SK-N-DZ (cell line): ENCODE measurements around the gene LRBA.

ENCODE experiments used
- DNase-seq: peaks from one replicate; pipeline ENCODE4 v3.0.0-alpha.2; 2015; ENCODE audit warnings: low spot score

LRBA gene

DNA sequence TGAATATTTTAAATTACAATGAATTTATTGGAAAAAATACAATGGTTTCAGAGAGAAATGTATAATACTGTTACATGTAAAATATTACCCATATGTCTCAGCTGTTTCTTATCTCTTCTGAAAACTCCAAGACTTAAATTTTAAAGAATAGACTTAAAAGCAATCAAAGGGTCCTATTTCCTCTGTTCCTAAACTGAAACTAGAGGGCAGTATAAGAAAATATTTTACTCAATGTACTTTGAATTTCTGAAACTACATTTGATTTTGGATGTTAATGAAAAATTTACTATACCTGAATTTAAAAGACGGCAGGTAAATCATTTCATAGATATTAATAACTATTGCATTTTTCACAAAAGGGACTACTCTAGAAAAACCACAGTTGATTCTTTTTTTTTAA is 200.2 kb downstream of the LRBA start:
- no peak for DNase-seq

- no peak for DNase-seq
Observed at GRCh38 chr4:150805183-150806025, 209.7 kb downstream of the LRBA start.

- DNase-seq, result no peak
Observed at GRCh38 chr4:150801833-150802232, 213.3 kb downstream of the LRBA start.

DNA sequence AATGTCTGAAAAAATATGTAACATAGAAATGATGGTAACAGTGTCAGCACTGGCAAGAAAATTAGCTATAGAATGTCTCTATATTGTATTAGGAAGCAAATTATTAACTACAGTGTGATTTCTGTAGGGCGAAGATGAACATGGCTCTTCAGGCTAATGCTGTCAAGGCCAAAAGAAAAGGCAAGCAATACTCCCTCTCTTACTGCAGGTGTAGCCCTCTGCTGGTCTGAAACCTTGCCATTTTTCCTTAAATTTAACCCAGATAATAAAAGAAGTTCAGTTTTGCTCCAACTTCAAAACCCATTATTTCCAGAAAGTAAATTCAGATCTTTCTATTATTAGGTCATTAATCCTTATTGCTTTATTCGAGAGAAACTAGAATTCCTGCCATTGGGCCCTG is 215.9 kb downstream of the LRBA start:
- DNase-seq, result no peak

DNA sequence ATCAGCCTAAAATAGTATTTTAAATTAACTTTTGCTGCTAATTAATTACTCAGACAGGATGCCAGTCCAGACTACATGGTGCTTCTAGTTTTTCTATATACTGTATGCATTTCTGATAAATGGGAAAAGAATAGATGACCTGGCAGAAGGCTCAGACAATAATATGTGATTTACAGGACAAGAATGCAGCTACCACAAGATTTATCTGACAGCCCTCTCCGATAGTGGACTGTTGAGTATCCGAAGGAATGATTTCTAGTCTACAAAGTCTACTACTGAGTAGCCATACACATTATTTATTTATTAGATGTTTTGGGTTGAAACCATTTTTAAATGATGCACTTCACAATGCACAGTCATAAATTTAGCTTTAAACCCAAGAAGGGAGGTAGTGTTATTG is 220.4 kb downstream of the LRBA start:
- DNase-seq, result no peak

DNA sequence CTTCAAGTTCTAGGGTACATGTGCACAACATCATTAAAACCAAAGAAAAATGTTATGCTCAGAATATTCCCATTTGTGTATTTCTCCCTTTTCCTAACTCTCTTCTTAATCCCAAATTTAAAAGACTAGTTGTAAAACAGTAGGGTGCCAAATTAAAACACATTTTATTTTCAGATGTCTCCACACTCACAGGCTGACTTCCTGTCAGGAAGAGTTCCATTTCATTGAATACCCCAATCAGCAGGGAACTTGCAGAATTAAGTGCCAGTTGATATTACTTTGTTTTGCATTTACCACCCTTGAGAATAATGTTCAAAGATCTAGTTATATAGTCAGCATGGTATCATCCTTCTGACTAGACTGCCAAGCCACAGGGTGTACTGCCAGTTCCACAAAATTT is 225.2 kb downstream of the LRBA start:
- no peak for DNase-seq

DNA sequence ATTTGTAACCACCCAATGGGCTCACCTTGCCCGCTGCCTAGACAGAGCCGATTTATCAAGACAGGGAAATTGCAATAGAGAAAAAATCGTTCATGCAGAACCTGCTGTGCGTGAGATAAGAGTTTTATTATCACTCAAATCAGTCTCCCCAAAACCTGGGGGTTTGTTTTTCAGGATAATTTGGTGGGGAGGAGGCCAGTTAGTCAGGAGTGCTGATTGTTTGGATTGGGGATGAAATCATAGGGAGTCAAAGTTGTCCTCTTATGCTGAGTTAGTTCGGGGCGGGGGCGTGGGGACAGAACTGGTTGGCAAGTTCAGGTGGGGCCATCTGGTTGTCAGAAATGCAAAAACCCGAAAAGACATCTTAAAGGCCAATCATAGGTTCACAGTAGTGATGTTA is 230.1 kb downstream of the LRBA start:
- DNase-seq, result no peak

DNA sequence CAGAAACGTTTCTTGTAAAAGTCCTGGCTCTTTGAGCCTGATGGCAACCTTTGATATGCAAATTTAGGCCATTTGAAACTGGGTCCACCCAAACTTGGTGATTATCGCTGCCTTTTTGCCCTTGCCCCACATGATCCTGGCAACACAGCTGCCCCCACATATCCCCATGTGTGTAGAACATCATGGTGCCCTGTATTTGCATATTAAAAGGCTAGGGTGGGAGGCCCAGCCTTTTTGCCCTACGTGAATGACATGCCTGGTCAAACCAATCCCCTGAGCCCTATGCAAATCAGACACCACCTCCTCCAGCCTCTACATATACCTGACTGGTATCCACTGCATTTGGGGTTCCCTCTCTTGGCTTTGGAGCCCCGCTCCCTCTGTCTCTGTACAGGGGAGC is 230.8 kb downstream of the LRBA start:
- no peak for DNase-seq

DNA sequence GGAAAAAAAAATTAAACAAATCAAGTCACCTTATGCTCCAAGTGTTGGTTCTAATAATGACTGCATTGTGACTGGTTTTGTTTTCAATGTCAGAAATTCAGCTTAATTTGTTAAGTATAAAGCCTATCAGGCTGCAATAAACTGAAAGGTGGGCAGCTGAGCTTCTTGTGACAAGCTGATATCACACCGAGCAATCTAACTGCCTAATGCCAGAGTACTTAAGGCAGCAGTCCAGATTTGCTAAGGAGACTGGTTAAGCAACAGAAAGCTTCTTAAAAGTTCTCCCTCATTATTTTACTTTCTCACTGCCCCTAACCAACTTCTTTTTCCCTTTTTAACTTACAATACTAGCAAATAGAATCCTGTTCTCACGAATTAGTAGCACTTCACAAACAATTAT is 232.2 kb downstream of the LRBA start:
- DNase-seq, result peak; percentile 52

DNA sequence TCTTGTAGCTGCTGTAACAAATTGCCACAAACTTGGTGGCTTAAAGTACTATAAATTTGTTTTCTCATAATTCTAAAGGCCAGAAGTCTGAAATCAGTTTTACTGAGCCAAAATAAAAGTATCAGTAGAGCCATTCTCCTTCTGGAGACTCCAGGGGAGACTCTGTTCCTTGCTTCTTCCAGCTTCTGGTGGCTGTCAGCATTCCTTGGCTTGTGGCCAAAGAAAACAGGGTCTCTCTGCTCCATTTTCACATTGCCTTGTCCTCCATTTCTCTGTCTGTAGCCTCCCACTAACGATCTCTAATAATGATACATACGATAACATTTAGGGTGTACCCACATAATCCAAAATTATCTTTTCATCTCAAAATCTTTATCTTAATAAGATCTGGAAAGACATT is 232.8 kb downstream of the LRBA start:
- peak; percentile 78 for DNase-seq

DNA sequence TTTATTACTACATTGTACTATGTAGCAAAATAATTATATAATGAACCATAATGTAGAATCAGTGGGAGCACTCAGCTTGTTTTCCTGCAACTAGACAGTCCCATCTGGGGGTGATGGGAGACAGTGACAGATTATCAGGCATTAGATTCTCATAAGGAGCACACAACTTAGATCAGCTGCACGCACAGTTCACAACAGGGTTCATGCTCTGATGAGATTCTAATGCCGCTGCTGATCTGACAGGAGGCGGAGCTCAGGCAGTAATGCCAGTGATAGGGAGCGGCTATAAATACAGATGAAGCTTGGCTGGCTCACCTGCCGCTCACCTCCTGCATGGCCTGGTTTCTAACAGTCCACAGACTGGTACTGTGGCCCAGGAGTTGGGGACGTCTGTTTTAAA is 233.9 kb downstream of the LRBA start:
- peak; percentile 64 for DNase-seq

GRCh38 chr4:150779707-150780106 is 235.4 kb downstream of the LRBA start:
- no peak for DNase-seq

GRCh38 chr4:150773729-150774449 is 241.2 kb downstream of the LRBA start:
- no peak for DNase-seq

GRCh38 chr4:150773032-150773431 is 242.1 kb downstream of the LRBA start:
- peak; percentile 87 for DNase-seq

DNA sequence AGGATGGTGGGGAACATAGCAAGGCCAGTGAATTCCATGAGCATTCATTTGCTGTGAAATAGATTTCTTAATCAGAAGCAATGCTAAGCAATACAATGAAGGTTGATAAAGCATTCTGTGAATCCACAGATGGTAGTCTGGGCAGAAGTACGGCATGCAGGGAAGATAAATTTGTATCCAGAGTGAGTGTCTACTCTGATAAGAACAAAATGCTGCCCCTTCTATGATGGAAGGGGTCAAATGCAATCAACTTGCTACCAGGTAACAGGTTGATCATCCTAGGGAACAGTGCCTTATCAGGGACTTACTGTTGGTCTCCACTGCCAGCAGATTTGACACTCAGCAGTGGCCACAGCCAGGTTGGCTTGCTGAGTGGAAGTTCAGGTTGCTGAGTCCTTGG is 243.7 kb downstream of the LRBA start:
- DNase-seq, result no peak

DNA sequence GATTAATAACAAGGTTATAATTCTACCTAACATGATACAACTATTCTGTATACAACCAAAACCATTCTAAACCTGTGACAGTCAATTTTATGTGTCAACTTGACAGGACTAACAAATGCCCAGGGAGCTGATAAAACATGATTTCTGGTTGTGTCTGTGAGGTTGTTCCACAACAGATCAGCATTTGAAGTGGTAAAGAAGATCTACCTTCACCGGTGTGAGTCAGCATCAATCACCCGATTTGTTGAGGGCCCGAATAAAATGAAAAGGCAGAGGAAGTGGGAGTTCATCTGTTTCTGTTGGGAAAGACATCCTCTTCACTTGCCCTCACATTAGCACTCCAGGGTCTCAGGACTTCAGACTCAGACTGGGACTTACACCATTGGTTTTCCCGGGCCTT is 245.2 kb downstream of the LRBA start:
- no peak for DNase-seq

GRCh38 chr4:150769248-150769647 is 245.8 kb downstream of the LRBA start:
- no peak for DNase-seq

GRCh38 chr4:150768497-150768896 is 246.6 kb downstream of the LRBA start:
- DNase-seq, result no peak

GRCh38 chr4:150765216-150765615 is 249.9 kb downstream of the LRBA start:
- DNase-seq, result no peak

- peak; percentile 81 for DNase-seq
Observed at GRCh38 chr4:150751648-150752047, 263.4 kb downstream of the LRBA start.

GRCh38 chr4:150750824-150751223 is 264.3 kb downstream of the LRBA start:
- no peak for DNase-seq

DNA sequence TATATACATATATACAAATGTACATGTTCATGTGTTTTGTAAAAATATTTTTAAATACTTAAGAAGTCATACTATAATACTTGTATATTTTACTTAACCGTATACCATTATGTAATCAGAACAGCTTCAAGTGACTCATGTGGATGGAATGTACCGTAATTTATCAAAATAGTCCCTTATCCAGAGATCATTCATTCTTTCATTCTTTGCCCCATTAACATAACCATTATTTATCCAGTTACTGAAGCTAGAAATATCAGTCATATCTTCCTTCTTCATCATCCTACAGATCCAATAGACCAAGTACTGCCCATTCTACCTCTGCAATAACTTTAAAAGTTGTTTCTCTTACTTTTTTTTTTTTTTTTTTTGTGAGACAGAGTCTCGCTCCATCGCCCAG is 268.9 kb downstream of the LRBA start:
- DNase-seq, result no peak

DNA sequence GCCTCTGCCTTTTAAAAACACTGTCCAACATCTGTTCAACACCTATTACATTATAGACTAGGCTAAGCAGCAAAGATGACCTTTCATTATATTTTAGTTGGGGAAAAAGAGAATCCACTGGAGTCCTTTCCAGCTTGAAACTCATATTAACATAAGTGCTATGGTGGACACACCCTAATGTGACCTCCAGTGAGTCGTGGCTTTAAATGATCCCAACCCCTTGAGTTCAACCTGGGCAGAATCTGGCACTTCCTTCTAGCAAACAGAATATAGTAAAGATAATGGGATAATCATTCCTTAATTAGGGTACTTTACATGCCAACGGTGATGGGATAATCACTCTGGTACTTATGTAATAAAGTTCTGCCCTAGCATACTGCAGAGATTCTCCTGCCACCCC is 270.5 kb downstream of the LRBA start:
- DNase-seq, result no peak
